HPDE6-E6E7 (cell line): ENCODE results near the gene TPSAB1.
"Not testable (repeated sequence)": the region's sequence is repeated elsewhere in the genome, so short reads cannot be mapped to it uniquely, and the experiment has no call there.

ENCODE experiments used
- DNase-seq: peaks from one replicate; pipeline ENCODE4 v3.0.0; 2011; ENCODE audit warnings: missing footprints; ENCODE audit errors: extremely low spot score

Gene TPSAB1

DNA sequence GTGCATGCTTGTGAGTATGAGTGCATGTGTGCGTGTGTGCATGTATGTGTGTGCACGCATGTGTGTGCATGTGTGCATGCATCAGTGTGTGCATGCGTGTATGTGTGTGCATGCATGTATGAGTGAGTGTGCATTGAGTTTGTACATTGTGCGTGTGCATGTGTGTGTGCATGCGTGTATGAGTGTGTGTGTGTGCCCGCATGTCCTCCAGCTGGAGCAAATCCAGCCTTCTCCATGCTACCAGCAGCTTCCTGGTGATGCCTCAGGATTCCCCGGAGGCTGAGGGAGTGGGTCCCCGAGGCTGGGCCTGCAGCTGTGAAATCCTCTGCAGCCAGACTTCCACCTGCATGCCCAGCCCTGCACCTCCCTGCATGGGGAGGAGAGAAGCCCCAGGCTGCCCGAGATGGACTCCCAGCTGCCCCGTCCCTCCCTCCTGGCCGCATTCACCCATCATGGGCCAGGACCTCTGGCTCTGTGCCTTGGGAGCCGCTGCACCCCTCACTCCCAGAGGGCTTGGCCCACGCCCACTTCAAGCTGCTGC, 24.7 kb downstream of the TPSAB1 start:
- no peak for DNase-seq

DNA sequence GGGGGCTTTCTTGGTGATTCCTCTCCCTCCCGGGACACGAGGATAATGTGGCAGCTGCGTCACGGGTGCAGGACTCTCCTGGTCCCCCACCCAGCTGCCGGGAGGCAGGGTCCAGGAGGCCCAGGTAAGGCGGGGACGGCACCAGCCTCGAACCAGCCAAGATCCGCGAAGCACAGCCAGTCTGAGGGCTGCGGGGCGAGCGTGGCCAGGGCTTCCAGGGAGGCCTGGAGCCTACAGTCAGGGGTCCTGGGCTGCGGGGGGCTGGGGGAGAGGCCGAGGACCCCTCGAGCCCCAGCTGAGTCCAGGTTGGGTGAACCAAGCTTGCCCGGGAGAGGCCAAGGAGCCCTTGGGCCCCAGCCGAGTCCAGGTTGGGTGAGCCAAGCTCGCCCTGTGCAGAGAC, 25.3 kb downstream of the TPSAB1 start:
- no peak for DNase-seq

DNA sequence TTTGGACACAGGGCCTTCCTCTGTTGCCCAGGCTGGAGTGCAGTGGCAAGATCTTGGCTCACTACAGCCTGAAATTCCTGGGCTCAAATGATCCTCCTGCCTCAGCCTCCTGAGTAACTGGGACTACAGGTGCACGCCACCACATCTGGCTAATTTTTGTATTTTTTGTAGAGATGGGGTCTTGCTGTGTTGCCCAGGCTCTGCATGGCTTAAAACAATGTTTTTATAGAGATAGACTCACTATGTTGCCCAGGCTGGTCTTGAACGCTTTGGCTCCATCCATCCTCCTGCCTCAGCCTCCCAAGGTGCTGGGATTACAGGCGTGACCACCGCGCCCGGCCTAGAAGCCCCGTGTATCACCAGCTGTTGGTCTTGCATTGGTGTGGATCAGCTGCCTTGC, 28.9 kb downstream of the TPSAB1 start:
- DNase-seq, result not testable (repeated sequence)

DNA sequence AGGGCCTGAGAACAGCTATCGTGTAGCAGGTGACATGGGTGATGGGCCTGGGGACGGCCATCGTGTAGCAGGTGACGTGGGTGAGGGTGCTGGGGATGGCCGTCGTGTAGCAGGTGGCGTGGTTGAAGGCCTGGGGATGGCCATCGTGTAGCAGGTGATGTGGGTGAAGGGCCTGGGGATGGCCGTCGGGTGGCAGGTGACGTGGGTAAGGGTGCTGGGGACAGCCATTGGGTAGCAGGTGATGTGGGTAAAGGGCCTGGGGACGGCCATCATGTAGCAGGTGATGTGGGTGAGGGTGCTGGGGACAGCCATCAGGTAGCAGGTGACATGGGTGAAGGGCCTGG, 30.8 kb downstream of the TPSAB1 start:
- no peak for DNase-seq

DNA sequence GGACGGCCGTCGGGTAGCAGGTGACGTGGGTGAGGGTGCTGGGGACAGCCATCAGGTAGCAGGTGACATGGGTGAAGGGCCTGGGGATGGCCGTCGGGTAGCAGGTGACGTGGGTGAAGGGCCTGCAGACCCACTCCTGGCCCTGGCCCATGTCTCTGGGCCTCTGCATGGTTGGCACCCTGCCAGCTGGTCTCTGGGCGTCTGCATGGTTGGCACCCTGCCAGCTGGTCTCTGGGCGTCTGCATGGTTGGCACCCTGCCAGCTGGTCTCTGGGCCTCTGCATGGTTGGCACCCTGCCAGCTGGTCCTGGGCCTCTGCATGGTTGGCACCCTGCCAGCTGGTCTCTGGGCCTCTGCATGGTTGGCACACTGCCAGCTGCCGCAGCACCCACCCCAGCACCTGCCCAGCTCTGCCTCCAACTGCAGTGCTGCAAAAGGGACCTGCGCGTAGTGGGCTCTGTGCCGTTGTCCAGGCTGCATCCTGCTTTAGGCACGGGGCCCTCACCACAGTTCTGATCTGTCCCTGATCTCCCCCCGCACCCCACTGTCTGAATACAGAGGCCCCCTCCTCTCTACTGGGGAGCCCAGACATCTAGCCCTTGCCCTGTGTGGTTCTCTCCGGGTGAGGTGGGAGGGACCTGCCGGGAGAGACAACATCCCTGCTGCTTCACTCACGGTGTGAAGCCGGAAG, 31.4 kb downstream of the TPSAB1 start:
- not testable (repeated sequence) for DNase-seq

DNA sequence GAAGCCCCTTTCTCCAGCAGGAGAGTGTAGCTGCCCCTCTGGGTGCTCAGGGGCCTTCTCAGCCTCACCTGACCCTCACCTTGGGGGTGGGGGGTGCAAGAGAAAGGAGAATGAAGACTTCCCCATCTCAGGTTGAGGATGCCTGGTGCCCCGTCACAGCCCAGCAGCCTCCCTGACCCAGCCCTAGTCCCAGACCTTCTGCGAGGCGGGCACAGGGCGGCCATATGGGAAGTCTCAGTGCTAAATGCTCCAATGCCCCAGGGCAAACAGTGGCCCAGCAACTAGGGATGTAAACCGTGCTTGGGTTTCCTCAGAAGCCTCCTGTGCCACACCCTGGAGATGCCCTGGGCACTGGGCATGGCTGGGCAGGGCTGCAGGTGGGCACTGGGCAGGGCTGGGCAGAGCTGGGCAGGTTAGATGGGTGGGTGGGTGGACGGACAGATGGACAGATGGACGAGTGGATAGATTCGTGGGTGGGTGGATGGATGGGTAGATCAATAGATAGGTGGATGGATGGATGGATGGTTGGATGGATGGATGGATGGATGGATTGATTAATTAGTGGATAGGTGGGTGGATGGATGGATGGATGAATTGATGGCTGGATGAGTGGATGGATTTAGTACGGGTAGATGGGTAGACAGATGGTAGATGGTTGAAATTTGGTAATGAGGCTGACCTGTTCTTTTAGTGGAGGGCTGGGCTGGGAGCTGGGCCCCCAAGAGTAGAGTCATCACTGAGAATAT, 32.1 kb downstream of the TPSAB1 start:
- DNase-seq, result no peak

DNA sequence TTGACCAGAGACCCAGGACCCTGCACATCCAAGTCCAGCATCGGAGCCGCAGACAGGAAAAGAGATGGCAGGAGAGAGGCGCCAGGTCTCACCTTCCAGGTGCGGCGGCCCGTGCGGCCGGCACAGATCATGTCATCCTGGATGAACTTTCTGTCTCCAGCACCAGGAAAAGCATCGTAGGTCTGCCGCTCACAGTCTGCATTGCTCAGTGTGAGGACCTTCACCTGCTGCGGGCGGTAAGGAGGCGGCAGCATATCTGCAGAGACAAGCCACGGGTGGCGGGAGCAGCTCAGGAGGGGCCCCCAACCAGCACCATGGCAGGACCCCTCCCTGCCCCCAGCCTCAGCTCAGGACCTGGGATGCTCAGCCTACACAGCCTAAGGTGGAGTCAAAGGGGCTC, 33.3 kb downstream of the TPSAB1 start:
- no peak for DNase-seq

DNA sequence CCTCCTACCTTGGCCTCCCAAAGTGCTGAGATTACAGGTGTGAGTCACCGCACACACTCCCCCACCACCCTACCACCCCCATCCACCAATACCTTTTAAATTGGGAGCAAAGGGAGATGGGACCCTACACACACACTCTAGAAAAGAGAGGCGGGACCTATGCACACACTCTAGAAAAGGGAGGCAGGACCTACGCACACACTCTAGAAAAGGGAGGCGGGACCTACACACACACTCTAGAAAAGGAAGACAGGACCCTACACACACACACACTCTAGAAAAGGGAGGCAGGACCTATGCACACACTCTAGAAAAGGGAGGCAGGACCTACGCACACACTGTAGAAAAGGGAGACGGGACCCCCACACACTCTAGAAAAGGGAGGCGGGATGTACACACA, 34.3 kb downstream of the TPSAB1 start:
- no peak for DNase-seq

DNA sequence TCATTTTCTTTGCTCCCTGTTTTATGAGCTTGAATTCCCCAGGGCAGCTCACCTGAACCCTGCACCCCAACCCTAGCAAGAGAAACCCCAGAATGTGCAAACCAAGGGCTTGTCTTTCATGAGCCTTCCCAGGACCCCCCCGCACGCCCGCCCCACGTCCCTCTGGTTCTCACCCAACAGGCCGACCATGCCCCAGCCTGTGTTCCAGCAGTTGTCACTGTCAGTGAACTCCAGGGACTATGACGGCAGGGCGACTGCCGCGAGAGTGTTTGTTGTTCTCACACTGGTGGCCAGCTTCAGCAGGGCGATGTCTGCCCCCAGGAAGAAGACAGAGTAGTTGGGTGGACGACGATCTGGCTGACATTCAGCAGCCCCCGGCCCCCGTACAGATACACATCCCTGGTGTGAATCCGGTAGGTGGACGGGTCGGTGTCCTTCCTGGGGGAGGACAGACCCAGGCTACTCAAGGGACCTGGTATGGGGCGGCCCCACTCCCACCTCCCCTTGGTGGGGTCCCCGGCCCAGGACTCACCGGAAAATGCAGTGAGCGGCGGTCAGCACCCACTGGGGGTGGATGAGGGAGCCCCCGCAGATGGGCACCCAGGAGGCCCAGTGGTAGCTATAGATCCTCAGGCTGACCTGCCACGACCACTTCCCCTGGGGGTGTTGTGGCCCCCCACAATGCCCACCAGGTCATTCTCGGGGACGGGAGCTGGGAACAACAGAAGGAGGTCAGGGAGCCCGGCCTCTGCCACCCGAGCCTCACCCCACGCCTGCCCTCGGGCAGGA, 35.5 kb downstream of the TPSAB1 start:
- DNase-seq, result no peak

DNA sequence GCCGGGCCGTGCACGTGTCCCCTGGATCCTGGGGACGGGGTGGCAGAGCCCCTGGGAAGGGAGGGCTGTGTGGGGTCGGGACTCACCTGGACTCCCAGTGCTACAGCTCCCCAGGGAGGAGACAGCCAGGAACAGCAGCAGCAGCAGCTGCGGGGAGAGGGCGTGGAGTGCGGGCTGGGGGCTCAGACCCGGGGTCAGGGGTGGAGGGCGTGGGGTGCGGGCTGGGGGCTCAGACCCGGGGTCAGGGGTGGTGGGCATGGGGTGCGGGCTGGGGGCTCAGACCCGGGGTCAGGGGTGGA, 36.0 kb downstream of the TPSAB1 start:
- no peak for DNase-seq

DNA sequence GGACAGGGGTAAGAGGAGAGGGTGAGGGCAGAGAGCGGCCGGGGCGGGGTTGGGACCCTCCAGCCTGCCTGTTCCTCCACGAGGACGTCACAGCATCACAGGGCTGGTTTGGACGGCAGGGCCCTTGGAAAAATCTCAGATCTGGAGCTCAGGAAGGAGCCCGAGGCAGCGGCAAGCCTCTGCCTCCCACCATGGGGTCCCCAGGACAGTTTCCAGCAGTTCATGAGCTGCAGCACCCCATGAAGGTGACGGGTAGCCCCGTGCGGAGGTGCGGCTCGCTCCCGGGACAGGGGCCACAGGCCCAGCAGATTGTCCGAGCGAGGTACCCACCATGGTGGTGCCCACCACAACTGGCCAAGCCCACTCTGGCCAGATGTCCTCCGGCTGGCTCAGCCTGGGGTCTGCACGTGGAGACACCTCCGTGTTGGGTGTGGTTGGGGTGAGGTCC, 36.7 kb downstream of the TPSAB1 start:
- DNase-seq, result no peak

DNA sequence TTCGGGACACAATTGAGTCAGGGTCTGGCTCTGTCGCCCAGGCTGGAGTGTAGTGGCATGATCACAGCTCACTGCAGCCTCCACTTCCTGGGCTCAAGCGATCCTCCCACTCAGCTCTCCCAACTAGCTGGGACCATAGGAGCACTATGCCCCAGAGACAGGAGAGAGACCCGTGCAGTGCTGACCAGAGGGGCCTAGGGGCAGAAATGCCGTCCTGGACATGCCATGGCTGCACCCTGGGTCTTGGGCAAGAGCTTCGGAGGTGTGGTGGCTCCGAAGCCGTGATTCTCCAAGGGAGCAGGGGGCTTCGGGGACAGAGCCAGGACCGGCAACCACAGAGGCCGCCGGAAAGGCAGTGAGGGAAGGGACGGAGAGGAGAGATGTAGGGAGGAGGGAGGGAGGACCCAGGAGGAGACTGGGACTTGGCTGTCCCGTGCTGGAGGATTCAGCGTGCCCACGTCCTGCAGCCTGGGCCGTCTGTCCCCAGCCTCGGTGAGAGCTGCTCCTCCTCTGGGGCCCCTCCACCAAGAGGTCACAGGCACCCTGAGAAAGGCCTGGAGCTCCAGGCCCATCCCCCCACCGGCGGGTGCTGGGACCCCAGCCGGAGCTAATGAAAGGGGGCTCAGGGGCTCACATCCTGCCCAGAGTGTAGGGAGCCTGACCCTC, 37.2 kb downstream of the TPSAB1 start:
- no peak for DNase-seq

DNA sequence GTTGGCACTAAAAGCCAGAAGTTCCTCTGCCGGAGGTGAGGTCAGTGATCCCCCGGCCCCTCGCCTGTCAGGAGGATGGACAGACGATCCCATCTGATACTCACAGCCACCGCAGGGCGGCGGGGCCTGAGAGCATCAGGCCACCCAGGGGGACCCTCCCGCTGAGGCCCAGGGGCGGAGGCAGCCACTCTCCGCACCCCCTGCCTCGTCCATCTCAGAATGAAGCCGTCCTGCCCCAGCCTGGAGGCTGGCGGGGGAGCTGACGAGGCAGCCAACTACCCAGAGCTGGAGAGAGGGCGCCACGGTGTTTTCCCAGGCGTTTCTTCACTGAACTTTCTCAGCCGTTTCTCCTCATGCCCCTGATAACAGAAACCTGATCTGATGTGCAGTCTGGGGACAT, 38.0 kb downstream of the TPSAB1 start:
- DNase-seq, result no peak

DNA sequence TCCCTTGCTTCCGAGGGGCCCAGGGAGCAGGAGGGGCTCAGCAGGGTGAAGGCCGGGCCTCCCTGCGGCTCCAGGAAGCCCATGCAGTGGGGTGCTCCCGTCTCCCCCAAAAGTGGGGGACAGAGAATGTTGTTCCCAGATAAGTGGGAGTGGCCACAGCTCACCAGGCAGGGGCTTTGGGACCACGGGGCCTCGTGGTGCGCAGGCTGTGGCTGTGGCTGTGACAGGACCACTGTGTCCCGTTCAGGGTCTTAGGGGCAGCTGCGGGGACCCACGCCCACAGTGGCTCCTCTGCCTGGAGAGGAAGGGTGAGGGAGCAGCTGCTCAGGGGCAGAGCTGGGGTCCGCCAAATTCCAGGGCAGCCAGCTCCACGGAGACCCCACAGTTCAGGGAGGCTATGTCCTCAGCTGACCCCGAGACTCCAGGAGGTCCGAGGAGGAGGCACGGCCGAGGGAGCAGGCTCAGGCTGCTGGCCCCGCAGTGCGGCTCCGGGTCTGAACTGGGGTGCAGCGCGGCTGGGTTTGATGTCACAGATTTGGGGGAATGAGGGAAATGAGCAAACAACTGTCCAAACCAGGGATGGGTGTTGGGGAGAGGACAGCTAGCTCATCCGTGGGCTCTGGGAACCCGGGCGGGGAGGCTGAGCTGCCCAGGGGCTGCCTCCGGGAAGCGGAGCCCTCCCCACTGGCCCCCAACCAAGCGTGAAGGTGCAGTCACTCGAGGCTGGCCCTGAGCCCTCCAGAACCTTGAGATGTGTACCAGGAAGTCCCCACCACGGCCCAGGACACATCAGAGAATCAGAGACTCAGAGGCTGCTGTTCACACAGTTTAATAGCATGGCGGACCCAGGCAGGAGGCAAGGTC, 38.8 kb downstream of the TPSAB1 start:
- DNase-seq, result no peak

DNA sequence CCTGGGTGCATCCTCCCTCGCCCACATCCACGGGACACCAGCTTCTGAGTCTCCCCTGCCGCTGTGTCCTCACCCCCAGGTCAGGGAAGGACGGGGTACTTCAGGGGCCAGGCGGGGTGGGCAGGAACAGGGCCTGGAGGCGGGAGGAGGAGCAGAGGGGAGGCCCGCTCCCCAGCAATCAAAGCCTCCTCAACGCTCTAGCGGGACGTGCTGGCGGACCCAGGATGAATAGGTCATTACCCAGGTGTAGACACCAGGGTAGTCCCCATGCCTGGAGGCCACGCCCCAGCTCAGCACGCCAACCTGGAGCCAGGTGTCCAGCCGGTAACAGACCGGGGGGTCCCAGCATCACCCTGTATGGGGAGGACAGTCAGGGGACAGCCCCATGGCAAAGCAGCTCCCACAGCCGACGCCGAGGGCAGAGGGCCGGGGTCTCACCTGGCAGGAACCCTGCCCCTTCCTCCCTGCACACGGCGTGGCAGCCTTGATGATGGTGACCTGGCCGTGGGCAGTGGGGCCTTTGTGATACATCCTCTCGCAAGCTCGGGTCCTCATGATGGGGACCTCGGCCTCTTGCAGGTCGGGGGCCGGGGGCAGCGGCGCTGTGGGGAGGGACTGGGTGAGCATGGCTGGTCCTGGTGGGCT, 39.6 kb downstream of the TPSAB1 start:
- DNase-seq, result no peak

DNA sequence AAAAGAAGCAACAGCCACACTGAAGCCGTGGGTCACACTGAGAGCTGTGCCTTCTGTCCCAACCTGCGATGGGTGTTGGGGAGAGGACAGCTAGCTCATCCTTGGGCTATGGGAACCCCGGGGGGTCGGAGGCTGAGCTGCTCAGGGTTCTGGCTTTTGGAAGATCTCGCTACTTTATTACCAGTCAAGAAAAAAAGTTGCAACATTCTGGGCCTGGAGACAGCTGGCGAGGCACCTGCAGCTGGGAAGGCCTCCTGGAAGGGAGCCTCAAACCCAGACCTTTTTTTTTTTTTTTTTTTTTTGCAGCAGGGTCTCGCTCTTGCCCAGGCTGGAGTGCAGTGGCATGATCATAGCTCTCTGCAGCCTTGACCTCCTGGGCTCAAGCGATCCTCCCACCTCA, 40.3 kb downstream of the TPSAB1 start:
- DNase-seq, result no peak

DNA sequence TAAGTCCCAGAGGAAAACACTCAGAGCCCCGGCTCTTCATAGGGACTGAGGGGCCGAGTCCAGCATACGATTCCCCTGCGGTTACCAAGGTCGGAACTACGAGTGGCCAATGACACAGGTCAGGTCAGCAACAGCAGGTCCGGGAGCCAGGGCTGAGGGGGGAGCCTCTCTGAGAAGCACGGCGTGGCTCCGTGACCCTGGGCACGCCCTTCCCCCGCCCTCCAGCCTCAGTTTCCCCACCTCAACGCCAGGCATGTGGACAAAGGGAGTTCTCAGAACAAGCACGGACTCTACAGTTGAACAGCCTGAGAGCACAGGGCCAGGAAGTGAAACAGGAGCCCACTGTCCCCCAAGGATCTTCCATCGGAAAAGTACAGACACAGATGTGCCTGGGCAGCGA, 41.0 kb downstream of the TPSAB1 start:
- no peak for DNase-seq

DNA sequence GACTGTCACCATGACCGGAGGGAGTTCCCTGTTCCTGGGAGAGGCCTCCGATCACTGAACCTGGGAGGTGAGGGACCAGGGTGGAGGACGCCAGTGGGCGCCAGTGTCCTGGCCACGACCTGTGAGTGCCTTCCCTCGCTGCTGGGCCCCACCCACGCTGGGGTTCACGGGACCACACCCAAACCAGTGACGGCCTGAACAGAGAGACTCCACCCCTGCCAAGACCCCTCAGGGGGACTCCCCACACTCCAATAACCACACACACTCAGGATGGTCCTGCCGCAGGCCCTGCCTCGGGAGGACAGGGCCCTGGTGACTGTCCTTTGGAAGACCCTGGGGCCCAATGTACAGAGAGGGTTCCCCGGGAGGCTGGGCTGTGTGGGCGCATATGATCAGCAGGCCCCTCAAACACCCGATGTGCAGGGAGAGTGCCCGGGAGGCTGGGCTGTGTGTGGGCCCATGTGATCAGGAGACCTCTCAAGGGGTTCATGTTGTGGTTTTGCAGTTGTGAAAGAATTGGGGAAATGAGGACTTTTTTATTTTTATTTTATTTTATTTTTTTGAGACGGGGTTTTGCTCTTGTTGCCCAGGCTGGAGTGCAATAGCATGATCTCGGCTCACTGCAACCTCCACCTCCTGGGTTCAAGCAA, 41.9 kb downstream of the TPSAB1 start:
- DNase-seq, result no peak

DNA sequence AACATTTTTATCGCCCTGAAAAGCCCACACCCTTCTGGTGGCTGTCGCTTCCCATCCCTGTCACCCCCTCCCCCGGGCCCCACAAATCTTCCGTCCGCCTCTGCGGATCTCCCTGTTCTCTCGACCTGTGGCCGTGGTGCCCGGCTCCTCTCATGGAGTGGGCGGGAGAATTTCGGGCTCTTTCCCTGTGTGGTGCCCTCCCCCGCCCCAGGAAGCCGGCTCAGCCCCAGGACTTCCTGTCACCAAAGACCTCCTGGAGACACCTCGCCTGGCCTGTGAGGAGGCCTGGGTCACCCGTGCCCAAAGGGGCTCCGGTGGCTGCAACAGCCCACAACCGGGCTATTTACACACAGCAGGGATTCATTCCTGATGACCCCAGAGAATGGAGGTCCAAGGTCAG, 42.8 kb downstream of the TPSAB1 start:
- no peak for DNase-seq

DNA sequence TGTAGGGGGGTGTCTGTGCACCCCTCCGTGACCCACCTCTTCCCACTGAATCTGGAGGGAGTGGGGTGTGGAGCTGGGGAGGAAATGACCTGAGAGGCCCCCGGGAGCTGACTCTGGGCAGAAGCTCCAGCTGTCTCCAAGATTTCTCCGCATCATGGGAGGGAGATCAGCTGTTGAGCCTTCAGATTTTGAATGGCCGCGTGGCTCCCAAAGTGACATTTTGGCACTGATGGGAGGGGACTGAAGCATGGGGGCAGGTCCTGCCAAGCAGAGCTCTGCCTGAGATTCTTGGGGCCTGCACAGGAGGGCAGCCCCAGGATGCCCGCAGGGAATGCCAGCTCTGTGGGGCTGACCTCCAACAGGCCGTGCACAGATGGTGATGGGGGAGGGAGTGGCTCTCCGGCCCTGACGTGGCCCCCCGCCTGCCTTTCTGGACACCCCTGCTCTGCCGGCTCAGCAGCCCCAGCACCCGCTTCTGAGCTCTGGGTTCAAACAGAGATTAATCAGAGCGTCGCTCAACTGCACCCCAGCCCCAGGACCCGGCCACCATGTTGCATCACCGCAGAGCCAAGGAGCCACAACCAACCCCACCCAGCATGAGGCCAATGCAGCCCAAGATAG, 43.6 kb downstream of the TPSAB1 start:
- DNase-seq, result no peak
